NT2/D1 (cell line): Measurements from ENCODE around the gene PPP3CA.

Experiments used
- SUZ12 ChIP-seq: IDR thresholded peaks from 2 replicates; pipeline ENCODE4 v1.6.1; 2011; ENCODE audit not compliant: insufficient read length, insufficient read depth; ENCODE audit errors: extremely low read depth
- YY1 ChIP-seq: IDR thresholded peaks from 2 replicates; pipeline ENCODE4 v1.6.1; 2011; ENCODE audit not compliant: insufficient read length, insufficient read depth
- ZNF274 ChIP-seq: IDR thresholded peaks from 2 replicates; pipeline ENCODE4 v1.6.1; 2011; ENCODE audit warnings: mild to moderate bottlenecking, low read depth, low read length

GRCh38 chr4:101315041-101315440 is 32.3 kb downstream of the PPP3CA start:
- TF ChIP-seq YY1 (no peak), ZNF274 (no peak), SUZ12 (no peak)
